SK-N-SH (cell line): ENCODE measurements around the gene RAB3GAP2. TPM values are rescaled to one million over a fixed set of nuclear protein-coding genes. Genes with fewer than 3 reads are reported as not detected.

Experiments
- CTCF ChIA-PET: fragments of 300-600, 350-600 bp; formaldehyde crosslinking; extraction: SDS; loops from one replicate; lab custom pipeline; 2021; lab: Yijun Ruan, JAX
- POLR2A ChIA-PET: fragments of 350-600 bp; sonication (Branson Sonifier 250); formaldehyde crosslinking; extraction: SDS; loops from one replicate; lab custom pipeline; 2020; ENCODE audit warnings: antibody characterized with exemption, inconsistent platforms; lab: Yijun Ruan, JAX
- DNase-seq: peaks from one replicate; pipeline ENCODE4 v3.0.0; 2012
- H2AFZ ChIP-seq: fragments of 200-600 bp; sonication (generic); 2 replicates; pipeline ENCODE4 v1.8.1; 2016; ENCODE audit warnings: antibody characterized with exemption, mild to moderate bottlenecking, low read depth
- H3F3A ChIP-seq: fragments of 200-600 bp; sonication (generic); replicated peaks from 2 replicates; pipeline ENCODE3; 2016; ENCODE audit warnings: antibody characterized with exemption, mild to moderate bottlenecking; ENCODE audit not compliant: insufficient read depth
- H3K27ac ChIP-seq, 2 experiments: fragments of 200-500 bp in 1 of 2; fragments of 200-600 bp in 1 of 2; sonication (Bioruptor generic) in 1 of 2; sonication (generic), shearing (Covaris generic) in 1 of 2; 2 replicates each; pipeline versions ENCODE4 v1.5.1 to v1.6.1; 2014 to 2016; ENCODE audit warnings: low read depth in 2 of 2, inconsistent platforms in 1 of 2, low read length in 1 of 2, mild to moderate bottlenecking in 1 of 2, mixed read lengths in 1 of 2
- H3K27me3 ChIP-seq: fragments of 200-600 bp; sonication (generic), shearing (Covaris generic); 2 replicates; pipeline ENCODE4 v1.6.1; 2016; ENCODE audit warnings: mixed run types; ENCODE audit not compliant: insufficient read depth
- H3K36me3 ChIP-seq, 2 experiments: fragments of 200-500 bp in 1 of 2; fragments of 200-600 bp in 1 of 2; sonication (Bioruptor generic) in 1 of 2; sonication (generic) in 1 of 2; replicated peaks in 1 of 2; 2 replicates each; pipeline versions ENCODE3 to v1.5.1; 2014 to 2016; ENCODE audit warnings: low read length in 1 of 2, mild to moderate bottlenecking in 1 of 2; ENCODE audit not compliant: insufficient read depth in 2 of 2, control insufficient read depth in 1 of 2
- H3K4me1 ChIP-seq, 2 experiments: fragments of 200-500 bp in 1 of 2; fragments of 200-600 bp in 1 of 2; sonication (Bioruptor generic) in 1 of 2; sonication (generic), shearing (Covaris generic) in 1 of 2; 2 replicates each; pipeline versions ENCODE4 v1.5.1 to v1.6.1; 2014 to 2016; ENCODE audit warnings: low read depth in 1 of 2, low read length in 1 of 2, mixed run types in 1 of 2; ENCODE audit not compliant: insufficient read depth in 2 of 2, control insufficient read depth in 1 of 2
- H3K4me2 ChIP-seq: fragments of 200-600 bp; sonication (generic), shearing (Covaris generic); 2 replicates; pipeline ENCODE4 v1.6.1; 2017; ENCODE audit warnings: mixed run types
- H3K4me3 ChIP-seq, 2 experiments: fragments of 200-500 bp in 1 of 2; fragments of 200-600 bp in 1 of 2; sonication (Bioruptor generic) in 1 of 2; sonication (generic), shearing (Covaris generic) in 1 of 2; 2 replicates each; pipeline versions ENCODE4 v1.5.1 to v1.8.1; 2014 to 2016; ENCODE audit warnings: low read depth in 2 of 2, inconsistent platforms in 1 of 2, low read length in 1 of 2, mild to moderate bottlenecking in 1 of 2, mixed read lengths in 1 of 2, moderate library complexity in 1 of 2
- H3K79me2 ChIP-seq: fragments of 200-600 bp; sonication (generic); 2 replicates; pipeline ENCODE4 v1.8.1; 2017; ENCODE audit warnings: mild to moderate bottlenecking; ENCODE audit not compliant: insufficient read depth
- H3K9ac ChIP-seq: fragments of 200-600 bp; sonication (generic); 2 replicates; pipeline ENCODE4 v1.6.1; 2017; ENCODE audit warnings: mixed run types
- H3K9me2 ChIP-seq: fragments of 200-600 bp; sonication (generic); 2 replicates; pipeline ENCODE4 v1.6.1; 2017; ENCODE audit warnings: mixed run types
- H3K9me3 ChIP-seq: fragments of 200-600 bp; sonication (generic); 2 replicates; pipeline ENCODE4 v1.6.1; 2017; ENCODE audit warnings: mixed run types, mild to moderate bottlenecking, moderate library complexity
- H4K20me1 ChIP-seq: fragments of 200-600 bp; sonication (generic); 2 replicates; pipeline ENCODE4 v1.6.1; 2017; ENCODE audit warnings: mild to moderate bottlenecking, mixed run types; ENCODE audit not compliant: insufficient read depth
- EZH2phosphoT487 ChIP-seq: fragments of 200-600 bp; sonication (generic); IDR thresholded peaks from 2 replicates; pipeline ENCODE4 v1.6.1; 2017; ENCODE audit warnings: low read depth, mixed run types, mild to moderate bottlenecking, antibody characterized with exemption, moderate library complexity, borderline replicate concordance
- NRF1 ChIP-seq: IDR thresholded peaks from 2 replicates; pipeline ENCODE4 v1.6.1; 2012; ENCODE audit warnings: low read depth, mild to moderate bottlenecking, low read length
- RAD21 ChIP-seq: IDR thresholded peaks from 2 replicates; pipeline ENCODE4 v1.6.1; 2012; ENCODE audit warnings: mild to moderate bottlenecking, low read length
- SMC3 ChIP-seq: IDR thresholded peaks from 2 replicates; pipeline ENCODE4 v1.6.1; 2012; ENCODE audit warnings: low read depth, low read length, improper control_type of control experiment
- TCF12 ChIP-seq: IDR thresholded peaks from 2 replicates; pipeline ENCODE4 v1.4.0; 2012
- YY1 ChIP-seq: IDR thresholded peaks from 2 replicates; pipeline ENCODE4 v1.4.0; 2012; ENCODE audit warnings: low read depth, mild to moderate bottlenecking
- polyA plus RNA-seq, 3 experiments: library from polyadenylated mRNA; depleted of rRNA; stranded (reverse); fragments of >200 nt; gene quantifications; 2 replicates each; pipeline ENCODE4 v1.2.3, GENCODE V29; 2012
- TF ChIP-seq, protein P1 (sequence below): fragments of 200-600 bp; sonication (generic); IDR thresholded peaks from 2 replicates; pipeline ENCODE4 v1.6.1; 2017; ENCODE audit warnings: antibody characterized with exemption, mild to moderate bottlenecking, moderate library complexity
- TF ChIP-seq, protein P2 (sequence below): fragments of 150-350 bp; IDR thresholded peaks from 2 replicates; pipeline ENCODE4 v1.6.1; 2017; ENCODE audit warnings: antibody characterized with exemption, low read length, low read depth, borderline replicate concordance

Gene RAB3GAP2
- polyA plus RNA-seq, 1 of the 3 experiments (the other 2 are of a cell fraction): 9.3 TPM

DNA sequence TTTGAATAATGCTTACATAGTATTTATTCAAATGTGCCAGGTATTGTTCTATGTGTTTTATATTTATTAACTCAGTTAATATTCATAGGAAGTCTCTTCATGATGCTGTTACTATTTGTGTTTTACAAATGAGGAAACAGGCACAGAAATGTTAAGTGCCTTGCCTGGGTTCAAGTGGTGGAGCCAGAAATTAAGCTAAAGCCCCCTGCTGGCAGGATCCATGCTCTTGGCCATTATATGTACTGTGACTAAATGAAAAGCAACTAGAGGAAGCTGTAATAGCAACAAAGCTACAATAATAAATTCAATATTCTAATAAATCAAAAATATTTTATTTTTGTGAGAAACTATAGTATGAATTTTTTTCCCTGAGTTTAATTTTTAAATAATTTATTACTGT lies 148.4 kb downstream of the RAB3GAP2 start:
- no peak overlapping the region for H3K27ac ChIP-seq
- H3K4me2 ChIP-seq: no peak overlapping the region
- no peaks in the 10 kb centered on the region for H3K9me3 ChIP-seq
- peaks cover 14% of the 10 kb centered on the region for H3K79me2 ChIP-seq
- no peak overlapping the region for H2AFZ ChIP-seq
- no peaks in the 10 kb centered on the region for H3K27me3 ChIP-seq
- H3K9me2 ChIP-seq: no peaks in the 10 kb centered on the region
- peaks cover 4% of the 10 kb centered on the region for H3F3A ChIP-seq
- POLR2A ChIA-PET: no interaction called here
- H3K4me1 ChIP-seq: peaks cover 0 to 4% of the 10 kb centered on the region in 2 experiments; a peak in 1 of 4 replicates
- DNase-seq: peak; percentile 42
- CTCF ChIA-PET: interaction anchor here (0.6 to 2.4 kb wide), 11 partner anchors 8 to 553 kb away, joined by 3 to 9 read pairs (median 3); no protein-coding TSS in a partner anchor
- no peaks in the 10 kb centered on the region for H4K20me1 ChIP-seq
- H3K9ac ChIP-seq: no peak overlapping the region
- 0 out of 2 replicates have a peak, but pooled peaks have one; percentile 8 for TF ChIP-seq SMC3
- no peak for TF ChIP-seq NRF1
- TF ChIP-seq RAD21: 0 out of 2 replicates have a peak, but pooled peaks have one; percentile 4
- TF ChIP-seq, protein P1, sequence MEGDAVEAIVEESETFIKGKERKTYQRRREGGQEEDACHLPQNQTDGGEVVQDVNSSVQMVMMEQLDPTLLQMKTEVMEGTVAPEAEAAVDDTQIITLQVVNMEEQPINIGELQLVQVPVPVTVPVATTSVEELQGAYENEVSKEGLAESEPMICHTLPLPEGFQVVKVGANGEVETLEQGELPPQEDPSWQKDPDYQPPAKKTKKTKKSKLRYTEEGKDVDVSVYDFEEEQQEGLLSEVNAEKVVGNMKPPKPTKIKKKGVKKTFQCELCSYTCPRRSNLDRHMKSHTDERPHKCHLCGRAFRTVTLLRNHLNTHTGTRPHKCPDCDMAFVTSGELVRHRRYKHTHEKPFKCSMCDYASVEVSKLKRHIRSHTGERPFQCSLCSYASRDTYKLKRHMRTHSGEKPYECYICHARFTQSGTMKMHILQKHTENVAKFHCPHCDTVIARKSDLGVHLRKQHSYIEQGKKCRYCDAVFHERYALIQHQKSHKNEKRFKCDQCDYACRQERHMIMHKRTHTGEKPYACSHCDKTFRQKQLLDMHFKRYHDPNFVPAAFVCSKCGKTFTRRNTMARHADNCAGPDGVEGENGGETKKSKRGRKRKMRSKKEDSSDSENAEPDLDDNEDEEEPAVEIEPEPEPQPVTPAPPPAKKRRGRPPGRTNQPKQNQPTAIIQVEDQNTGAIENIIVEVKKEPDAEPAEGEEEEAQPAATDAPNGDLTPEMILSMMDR: peak; percentile 58
- peaks cover 48 to 51% of the 10 kb centered on the region in 2 experiments for H3K36me3 ChIP-seq
- no peak overlapping the region for H3K4me3 ChIP-seq

DNA sequence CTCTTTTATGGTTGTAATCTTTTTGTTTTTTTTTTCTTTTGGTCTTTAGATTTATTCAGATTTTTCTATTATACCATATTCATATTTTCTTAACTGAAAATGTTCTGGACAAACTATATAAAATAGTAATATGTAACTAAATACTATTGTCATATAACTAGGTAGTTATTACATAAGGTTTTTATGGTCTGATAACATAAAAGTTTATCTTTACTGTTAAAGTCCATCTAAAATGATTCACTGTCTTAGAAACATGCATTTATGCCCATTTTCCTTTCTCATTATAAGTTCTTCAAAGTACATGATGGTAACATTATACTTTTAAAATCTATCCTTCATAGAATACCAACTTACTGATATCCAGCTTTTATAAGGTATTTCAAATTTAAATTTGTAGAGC lies 149.2 kb downstream of the RAB3GAP2 start:
- no peak for DNase-seq
- Histone ChIP-seq H3K79me2 (peaks cover 17% of the 10 kb centered on the region), H3K9me2 (no peaks in the 10 kb centered on the region), H3F3A (peaks cover 4% of the 10 kb centered on the region), H3K36me3 (peaks cover 48 to 50% of the 10 kb centered on the region in 2 experiments), H3K27ac (no peak overlapping the region), H3K4me1 (peaks cover 0 to 4% of the 10 kb centered on the region in 2 experiments; a peak in 1 of 4 replicates), H3K4me2 (no peak overlapping the region), H3K9ac (no peak overlapping the region), H3K27me3 (no peaks in the 10 kb centered on the region), H2AFZ (no peak overlapping the region), H3K4me3 (no peak overlapping the region), H3K9me3 (no peaks in the 10 kb centered on the region), H4K20me1 (no peaks in the 10 kb centered on the region)
- CTCF ChIA-PET: interaction anchor here (2.6 kb wide), 1 partner anchor 37 kb away, joined by 8 read pairs; no protein-coding TSS in a partner anchor
- POLR2A ChIA-PET: no interaction called here
- TF ChIP-seq EZH2phosphoT487: no peak
- TF ChIP-seq TCF12: no peak
- TF ChIP-seq, protein P2, sequence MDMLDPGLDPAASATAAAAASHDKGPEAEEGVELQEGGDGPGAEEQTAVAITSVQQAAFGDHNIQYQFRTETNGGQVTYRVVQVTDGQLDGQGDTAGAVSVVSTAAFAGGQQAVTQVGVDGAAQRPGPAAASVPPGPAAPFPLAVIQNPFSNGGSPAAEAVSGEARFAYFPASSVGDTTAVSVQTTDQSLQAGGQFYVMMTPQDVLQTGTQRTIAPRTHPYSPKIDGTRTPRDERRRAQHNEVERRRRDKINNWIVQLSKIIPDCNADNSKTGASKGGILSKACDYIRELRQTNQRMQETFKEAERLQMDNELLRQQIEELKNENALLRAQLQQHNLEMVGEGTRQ: no peak
- TF ChIP-seq YY1: no peak
